ENCODE results near the gene TMEM125.

DNA sequence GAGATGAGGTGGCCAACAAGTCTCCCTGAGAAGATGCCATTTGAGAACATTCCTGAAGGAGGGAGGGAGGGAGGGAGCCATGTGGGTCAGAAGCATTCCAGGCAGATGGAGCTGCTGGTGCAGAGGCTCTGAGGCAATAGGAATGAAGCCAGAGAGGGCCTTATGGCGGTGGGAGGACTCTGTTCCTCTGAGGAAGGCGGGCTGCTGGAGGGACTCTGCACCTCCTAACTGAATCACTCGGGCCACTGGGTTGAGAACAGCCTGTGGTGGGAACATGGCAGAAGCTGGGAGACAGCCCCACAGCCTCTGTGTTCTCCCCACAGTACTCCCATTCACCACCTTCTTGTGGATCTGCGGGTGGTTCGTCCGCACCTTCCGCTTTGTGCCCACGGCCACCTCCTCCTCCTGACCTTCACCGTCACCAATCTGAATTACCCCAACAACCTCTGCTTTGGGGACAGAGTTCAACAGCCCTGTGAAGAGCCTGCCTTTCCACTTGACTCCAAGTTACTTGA, 2.4 kb upstream of the TMEM125 start:
- TF ChIP-seq EZH2phosphoT487 (IDR thresholded peaks at IDR 0.05; ENCODE audit: insufficient read depth, low read depth): no peak
- no peak for TF ChIP-seq EZH2 (IDR thresholded peaks at IDR 0.05; ENCODE audit: insufficient read depth, poor library complexity, severe bottlenecking)

Data from GM23248 (cell line).